ENCODE measurements around the gene FOXJ3. TPM values are rescaled to one million over a fixed set of nuclear protein-coding genes. Genes with fewer than 3 reads are reported as not detected.

The FOXJ3 gene
- total and polyA plus RNA-seq, 2 of the 8 experiments (the other 6 are each of a cell fraction or from before 2014, with no cell fraction given): 48.6 to 51.9 TPM

DNA sequence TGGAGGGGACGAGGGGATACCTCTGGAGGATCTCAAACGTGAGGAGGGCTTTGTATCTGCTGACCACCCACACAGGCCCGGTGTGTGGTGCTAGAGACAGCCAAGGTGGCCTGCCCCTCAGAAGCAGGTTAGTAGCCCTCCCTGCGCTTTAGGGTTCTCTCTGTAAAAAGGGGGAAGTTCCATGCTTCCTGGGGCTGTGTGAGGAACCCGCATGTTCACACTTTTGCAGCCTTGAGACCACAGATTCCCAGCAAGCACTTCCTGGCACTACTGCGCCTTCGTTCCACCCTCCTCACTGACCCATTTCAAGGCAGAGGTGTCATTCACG lies 189.7 kb downstream of the FOXJ3 start:
- Histone ChIP-seq H3K56ac (replicated peaks; ENCODE audit: insufficient read length, low read depth, low read length) (no peak overlapping the region), H4K5ac (ENCODE audit: insufficient read length, low read depth, low read length) (no peak overlapping the region), H2AK5ac (ENCODE audit: low read depth, low read length) (no peak overlapping the region), H3K4me3 (ENCODE audit: extremely low read depth in 1 of 4, insufficient read depth in 2 of 4, low read depth in 3 of 4, low read length in 4 of 4) (no peak overlapping the region), H3K36me3 (ENCODE audit: control insufficient read depth in 2 of 4, insufficient read depth in 4 of 4, low read length in 3 of 4) (no peaks in the 10 kb centered on the region), H3K4me1 (replicated peaks in 1 of 4; ENCODE audit: control insufficient read depth in 3 of 4, insufficient read depth in 4 of 4, low read length in 3 of 4) (no peaks in the 10 kb centered on the region), H4K8ac (ENCODE audit: extremely low read depth, insufficient read depth, low read length) (no peak overlapping the region), H3K9ac (replicated peaks in 1 of 4; ENCODE audit: extremely low read depth in 1 of 4, low read depth in 3 of 4, low read length in 3 of 4) (no peak overlapping the region), H3K9me3 (ENCODE audit: insufficient read depth in 2 of 2, low read depth in 1 of 2, low read length in 1 of 2) (no peaks in the 10 kb centered on the region), H3K27me3 (replicated peaks in 1 of 4; ENCODE audit: control insufficient read depth in 3 of 4, extremely low read depth in 1 of 4, insufficient read depth in 3 of 4, low read length in 3 of 4) (no peaks in the 10 kb centered on the region; a peak in 2 of 7 replicates), H3K79me1 (ENCODE audit: low read depth, low read length) (no peaks in the 10 kb centered on the region), H2BK120ac (replicated peaks; ENCODE audit: low read depth, low read length) (no peak overlapping the region), H3K27ac (ENCODE audit: low read depth, low read length) (no peak overlapping the region), H4K20me1 (replicated peaks in 1 of 2; ENCODE audit: control insufficient read depth in 1 of 2, insufficient read depth in 2 of 2, low read length in 2 of 2) (peaks cover 0 to 2% of the 10 kb centered on the region in 2 experiments), H2BK12ac (ENCODE audit: low read depth, low read length) (no peak overlapping the region), H2AFZ (ENCODE audit: low read length) (peak overlapping the region; percentile 80; the same call in 1 of the 2 replicates), H3K23me2 (ENCODE audit: low read depth, low read length) (no peaks in the 10 kb centered on the region; the same call in 1 of the 2 replicates), H4K91ac (replicated peaks; ENCODE audit: insufficient read length, low read length) (no peak overlapping the region), H3K79me2 (ENCODE audit: control insufficient read depth in 1 of 2, insufficient read depth in 2 of 2, low read length in 2 of 2) (no peaks in the 10 kb centered on the region), H2BK5ac (ENCODE audit: low read depth, low read length) (no peak overlapping the region), H3K14ac (ENCODE audit: insufficient read length) (no peak overlapping the region), H3K4me2 (ENCODE audit: insufficient read depth in 1 of 2, low read depth in 2 of 2, low read length in 2 of 2) (no peak overlapping the region), H2BK15ac (ENCODE audit: low read length) (no peak overlapping the region), H2BK20ac (ENCODE audit: low read length) (no peak overlapping the region), H3K23ac (ENCODE audit: insufficient read length) (no peak overlapping the region), H3K4ac (replicated peaks; ENCODE audit: insufficient read length, low read depth, low read length) (no peak overlapping the region), H3K18ac (ENCODE audit: extremely low read depth, low read length) (no peak overlapping the region)
- POLR2A ChIA-PET (ENCODE audit: partially characterized antibody): no interaction called here
- 88% methylated on average over 8 of the region's 8 CpGs; no CpG with 5 or more reads in 1 of the 2 experiments for WGBS, 2 experiments (ENCODE audit: extremely low coverage in 1 of 2, insufficient coverage in 1 of 2, insufficient read length in 1 of 2, insufficient replicate concordance in 2 of 2, low coverage in 1 of 2, low lambda C conversion rate in 2 of 2, missing lambda C conversion rate in 1 of 2)
- CTCF ChIA-PET (ENCODE audit: partially characterized antibody): interaction anchor here (0.8 to 7.8 kb wide), 3 partner anchors 26 to 354 kb away, joined by 3 to 77 read pairs (median 3); no protein-coding TSS in a partner anchor
- FAIRE-seq (no peak), DNase-seq (ENCODE audit: low read depth in 1 of 2, low spot score in 2 of 2) (peak in 1 of 2 experiments; percentile 33)
- no peak for TF ChIP-seq ATF3 (IDR thresholded peaks at IDR 0.05; ENCODE audit: insufficient read depth, low read depth, low read length)
- TF ChIP-seq TCF12 (IDR thresholded peaks at IDR 0.05; ENCODE audit: low read depth, low read length): no peak
- no peak for TF ChIP-seq ZNF274 (IDR thresholded peaks at IDR 0.05; ENCODE audit: borderline replicate concordance, extremely low read depth, low read length)
- TF ChIP-seq HDAC6 (IDR thresholded peaks at IDR 0.05; ENCODE audit: low read depth, low read length): no peak
- no peak for TF ChIP-seq RBBP5 (IDR thresholded peaks at IDR 0.05; ENCODE audit: borderline replicate concordance, low read depth, low read length)
- no peak for TF ChIP-seq GABPA (IDR thresholded peaks at IDR 0.05; ENCODE audit: borderline replicate concordance, insufficient read depth, low read length)
- no peak for TF ChIP-seq SAP30 (IDR thresholded peaks at IDR 0.05; ENCODE audit: insufficient read depth, insufficient replicate concordance, low read length)
- TF ChIP-seq CBX5 (IDR thresholded peaks at IDR 0.05; ENCODE audit: low read depth, low read length): no peak
- no peak for TF ChIP-seq GTF2F1 (IDR thresholded peaks at IDR 0.05; ENCODE audit: borderline replicate concordance, low read depth, low read length)
- TF ChIP-seq CHD1 (IDR thresholded peaks at IDR 0.05; ENCODE audit: low read depth, low read length): no peak
- no peak for TF ChIP-seq POLR2A (IDR thresholded peaks at IDR 0.05; ENCODE audit: control extremely low read depth in 1 of 2, low read depth in 2 of 2, low read length in 2 of 2)

All from H1 (cell line).